ENCODE results near the gene PAX6. TPM values are rescaled to one million over a fixed set of nuclear protein-coding genes. Genes with fewer than 3 reads are reported as not detected.

PAX6 gene
- polyA plus RNA-seq, 2 of the 4 experiments (the other 2 are of a cell fraction), result 1.8 to 2.0 TPM

DNA sequence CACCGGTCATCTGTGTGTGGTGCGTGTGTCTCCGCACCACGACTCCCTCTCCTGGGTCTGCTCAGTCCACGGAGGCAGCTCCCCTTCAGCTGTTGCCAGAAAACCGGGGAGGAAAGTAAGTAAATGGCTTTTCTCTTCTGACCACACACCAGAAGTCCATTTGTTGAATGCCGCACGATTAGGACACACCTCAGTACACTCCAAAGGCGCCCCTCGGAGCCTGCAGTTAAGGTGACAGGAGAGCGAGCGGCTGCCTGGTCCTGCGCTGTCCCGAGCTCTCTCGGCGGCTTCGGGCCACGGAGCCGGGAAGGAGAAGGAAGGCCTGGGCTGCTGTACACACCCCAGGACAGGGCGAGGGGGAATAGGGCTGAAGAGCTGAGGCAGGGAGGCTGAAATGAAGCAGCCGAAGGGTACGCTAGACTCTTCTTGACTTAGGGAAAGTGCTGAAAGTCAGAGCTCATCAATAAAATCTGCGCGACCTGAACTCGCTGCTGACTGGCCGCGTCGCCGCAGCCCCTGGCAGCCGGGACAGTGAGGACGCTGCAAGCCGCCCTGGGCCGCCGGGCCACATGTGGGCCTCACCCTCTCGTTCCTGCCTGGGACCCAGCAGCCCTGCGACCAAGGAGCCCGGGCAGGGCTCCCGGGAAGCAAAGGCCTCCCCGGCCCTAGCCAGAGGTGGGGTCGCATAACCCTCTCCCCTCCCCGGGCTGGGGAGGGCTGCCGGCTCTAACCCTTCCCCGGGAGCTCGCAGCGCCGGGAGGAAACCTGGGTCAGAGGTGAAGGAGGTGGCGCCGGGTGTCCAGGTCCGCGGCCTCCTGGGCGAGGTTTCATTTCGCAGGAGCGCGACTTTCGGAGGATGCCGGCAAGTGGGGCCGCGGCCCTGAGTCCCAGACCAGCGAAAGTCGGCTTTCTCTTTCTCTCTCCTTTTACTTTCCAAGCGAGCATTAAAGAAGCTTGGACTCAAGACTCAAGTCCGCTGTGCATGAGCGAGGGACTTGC is 1.6 kb upstream of the PAX6 start:
- no peaks in the 10 kb centered on the region for H3K4me1 ChIP-seq
- no peak overlapping the region for H3K4me2 ChIP-seq
- FAIRE-seq (no peak), ATAC-seq (no peak), DNase-seq (ENCODE audit: low read depth in 1 of 2, low spot score in 1 of 2) (no peak)
- H3K27ac ChIP-seq, result no peak overlapping the region
- ChIA-PET CTCF (interaction anchor here (0.9 kb wide), 1 partner anchor 8 kb away, joined by 4 read pairs; no protein-coding TSS in a partner anchor), POLR2A (no interaction called here)
- H3K9me3 ChIP-seq, result no peaks in the 10 kb centered on the region
- no peak overlapping the region for H3K4me3 ChIP-seq
- TF ChIP-seq RAD21 (conservative IDR thresholded peaks at IDR 0.05 in 1 of 2, IDR thresholded peaks at IDR 0.05 in 1 of 2) (no peak), KDM1A (IDR thresholded peaks at IDR 0.05; ENCODE audit: low read depth) (no peak), HOXB5 (CRISPR knock-in tag; IDR thresholded peaks at IDR 0.05) (no peak)
- TF ChIP-seq, protein P1, sequence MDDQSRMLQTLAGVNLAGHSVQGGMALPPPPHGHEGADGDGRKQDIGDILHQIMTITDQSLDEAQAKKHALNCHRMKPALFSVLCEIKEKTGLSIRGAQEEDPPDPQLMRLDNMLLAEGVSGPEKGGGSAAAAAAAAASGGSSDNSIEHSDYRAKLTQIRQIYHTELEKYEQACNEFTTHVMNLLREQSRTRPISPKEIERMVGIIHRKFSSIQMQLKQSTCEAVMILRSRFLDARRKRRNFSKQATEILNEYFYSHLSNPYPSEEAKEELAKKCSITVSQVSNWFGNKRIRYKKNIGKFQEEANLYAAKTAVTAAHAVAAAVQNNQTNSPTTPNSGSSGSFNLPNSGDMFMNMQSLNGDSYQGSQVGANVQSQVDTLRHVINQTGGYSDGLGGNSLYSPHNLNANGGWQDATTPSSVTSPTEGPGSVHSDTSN (IDR thresholded peaks at IDR 0.05), result no peak
- TF ChIP-seq, protein P2, sequence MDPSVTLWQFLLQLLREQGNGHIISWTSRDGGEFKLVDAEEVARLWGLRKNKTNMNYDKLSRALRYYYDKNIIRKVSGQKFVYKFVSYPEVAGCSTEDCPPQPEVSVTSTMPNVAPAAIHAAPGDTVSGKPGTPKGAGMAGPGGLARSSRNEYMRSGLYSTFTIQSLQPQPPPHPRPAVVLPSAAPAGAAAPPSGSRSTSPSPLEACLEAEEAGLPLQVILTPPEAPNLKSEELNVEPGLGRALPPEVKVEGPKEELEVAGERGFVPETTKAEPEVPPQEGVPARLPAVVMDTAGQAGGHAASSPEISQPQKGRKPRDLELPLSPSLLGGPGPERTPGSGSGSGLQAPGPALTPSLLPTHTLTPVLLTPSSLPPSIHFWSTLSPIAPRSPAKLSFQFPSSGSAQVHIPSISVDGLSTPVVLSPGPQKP (IDR thresholded peaks at IDR 0.05; ENCODE audit: low read depth, low read length), result no peak
- TF ChIP-seq, protein P3, sequence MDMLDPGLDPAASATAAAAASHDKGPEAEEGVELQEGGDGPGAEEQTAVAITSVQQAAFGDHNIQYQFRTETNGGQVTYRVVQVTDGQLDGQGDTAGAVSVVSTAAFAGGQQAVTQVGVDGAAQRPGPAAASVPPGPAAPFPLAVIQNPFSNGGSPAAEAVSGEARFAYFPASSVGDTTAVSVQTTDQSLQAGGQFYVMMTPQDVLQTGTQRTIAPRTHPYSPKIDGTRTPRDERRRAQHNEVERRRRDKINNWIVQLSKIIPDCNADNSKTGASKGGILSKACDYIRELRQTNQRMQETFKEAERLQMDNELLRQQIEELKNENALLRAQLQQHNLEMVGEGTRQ (IDR thresholded peaks at IDR 0.05), result no peak
- WGBS (ENCODE audit: missing lambda C conversion rate), result 89% methylated on average over 62 of the region's 63 CpGs

DNA sequence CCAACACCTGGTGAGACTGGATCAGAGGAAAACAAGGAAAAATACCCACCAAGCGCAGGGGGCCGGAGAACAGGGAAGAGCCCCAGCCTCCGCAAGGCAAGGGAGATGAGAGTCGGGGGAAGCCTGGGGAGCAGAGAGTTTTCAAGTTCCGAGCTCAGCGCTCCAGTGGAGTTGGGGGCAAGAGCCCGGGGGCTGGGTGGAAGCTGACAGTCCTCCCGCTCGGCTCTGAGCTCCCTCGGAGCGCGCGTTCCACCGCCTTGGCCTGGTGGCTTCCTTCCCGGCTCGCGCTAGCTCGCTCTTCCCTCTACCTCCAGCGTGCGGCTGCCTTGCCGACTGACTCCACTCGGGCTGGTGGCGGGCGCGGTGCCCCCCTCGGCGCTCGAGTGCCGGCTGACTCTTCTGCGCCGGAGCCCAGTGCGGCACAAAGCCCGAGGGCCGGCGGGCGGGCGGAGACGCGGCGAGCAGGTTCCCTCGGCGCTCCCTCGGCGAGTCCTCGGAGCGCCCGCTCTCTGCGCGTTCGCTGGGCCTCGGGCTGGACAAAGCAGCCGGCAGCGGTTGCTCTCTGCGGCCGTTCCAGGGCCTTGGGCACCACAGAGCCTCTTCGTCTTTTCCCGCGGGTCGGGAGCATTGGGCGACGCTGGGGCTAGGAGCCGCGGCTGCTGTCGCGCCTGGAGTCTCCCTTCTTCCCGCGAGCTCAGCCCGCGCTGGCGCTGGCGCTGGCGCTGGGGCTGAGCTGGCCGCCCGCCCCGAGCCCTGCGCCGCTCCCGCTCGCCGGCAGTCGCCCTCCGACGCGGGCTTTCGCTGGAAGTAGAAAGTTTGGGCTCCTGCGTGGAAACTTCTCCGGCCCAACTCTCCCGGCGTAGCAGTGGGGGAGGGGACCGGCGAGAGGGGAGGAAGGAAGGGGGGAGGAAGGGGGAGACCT is 1.0 kb downstream of the PAX6 start:
- ATAC-seq, result peak; percentile 76 to 88
- WGBS (ENCODE audit: missing lambda C conversion rate), result 24% methylated on average over 23 of the region's 91 CpGs
- H3K4me2 ChIP-seq, result peak overlapping the region; percentile 99
- H3K4me3 ChIP-seq, result peak overlapping the region; percentile 66
- H3K4me1 ChIP-seq, result no peaks in the 10 kb centered on the region
- FAIRE-seq, result no peak
- ChIA-PET CTCF (interaction anchor here (1.1 to 2.3 kb wide), 2 partner anchors 61 to 170 kb away, joined by 4 to 9 read pairs; no protein-coding TSS in a partner anchor), POLR2A (interaction anchor here (1.1 kb wide), 1 partner anchor 169 kb away, joined by 3 read pairs; no protein-coding TSS in a partner anchor)
- TF ChIP-seq, protein P4, sequence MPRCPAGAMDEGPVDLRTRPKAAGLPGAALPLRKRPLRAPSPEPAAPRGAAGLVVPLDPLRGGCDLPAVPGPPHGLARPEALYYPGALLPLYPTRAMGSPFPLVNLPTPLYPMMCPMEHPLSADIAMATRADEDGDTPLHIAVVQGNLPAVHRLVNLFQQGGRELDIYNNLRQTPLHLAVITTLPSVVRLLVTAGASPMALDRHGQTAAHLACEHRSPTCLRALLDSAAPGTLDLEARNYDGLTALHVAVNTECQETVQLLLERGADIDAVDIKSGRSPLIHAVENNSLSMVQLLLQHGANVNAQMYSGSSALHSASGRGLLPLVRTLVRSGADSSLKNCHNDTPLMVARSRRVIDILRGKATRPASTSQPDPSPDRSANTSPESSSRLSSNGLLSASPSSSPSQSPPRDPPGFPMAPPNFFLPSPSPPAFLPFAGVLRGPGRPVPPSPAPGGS (IDR thresholded peaks at IDR 0.05), result no peak
- TF ChIP-seq CBX8 (IDR thresholded peaks at IDR 0.05), result no peak
- TF ChIP-seq RCOR1 (IDR thresholded peaks at IDR 0.05; ENCODE audit: low read depth, low read length), result no peak
- peak; percentile 97 for TF ChIP-seq HDAC2 (IDR thresholded peaks at IDR 0.05)
- peak in 1 of 2 experiments; percentile 24; a peak in 1 of 5 replicates for TF ChIP-seq JUN (IDR thresholded peaks at IDR 0.05)
- TF ChIP-seq, protein P5, sequence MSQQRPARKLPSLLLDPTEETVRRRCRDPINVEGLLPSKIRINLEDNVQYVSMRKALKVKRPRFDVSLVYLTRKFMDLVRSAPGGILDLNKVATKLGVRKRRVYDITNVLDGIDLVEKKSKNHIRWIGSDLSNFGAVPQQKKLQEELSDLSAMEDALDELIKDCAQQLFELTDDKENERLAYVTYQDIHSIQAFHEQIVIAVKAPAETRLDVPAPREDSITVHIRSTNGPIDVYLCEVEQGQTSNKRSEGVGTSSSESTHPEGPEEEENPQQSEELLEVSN (IDR thresholded peaks at IDR 0.05; ENCODE audit: borderline replicate concordance, low read depth), result peak; percentile 43; the same call in 1 of the 2 replicates
- TF ChIP-seq, protein P6, sequence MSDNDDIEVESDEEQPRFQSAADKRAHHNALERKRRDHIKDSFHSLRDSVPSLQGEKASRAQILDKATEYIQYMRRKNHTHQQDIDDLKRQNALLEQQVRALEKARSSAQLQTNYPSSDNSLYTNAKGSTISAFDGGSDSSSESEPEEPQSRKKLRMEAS (IDR thresholded peaks at IDR 0.05), result no peak; the same call in 1 of the 2 replicates
- no peak for TF ChIP-seq FOXS1 (CRISPR knock-in tag; IDR thresholded peaks at IDR 0.05)
- no peak for TF ChIP-seq ESRRA (IDR thresholded peaks at IDR 0.05; ENCODE audit: borderline replicate concordance, low read length)
- peak; percentile 44 to 51 for DNase-seq (ENCODE audit: low read depth in 1 of 2, low spot score in 1 of 2)
- peak overlapping the region; percentile 65 to 85 for H3K27ac ChIP-seq
- H3K9me3 ChIP-seq, result no peaks in the 10 kb centered on the region
